ENCODE data around the gene PPP2R2C. TPM values are rescaled to one million over a fixed set of nuclear protein-coding genes. Genes with fewer than 3 reads are reported as not detected.

PPP2R2C gene
- total and polyA plus RNA-seq, 2 of the 4 experiments (the other 2 are of a cell fraction), result 0.03 TPM; not detected in 1

- no peak overlapping the region for H2AK5ac ChIP-seq (ENCODE audit: low read depth, low read length)
- H4K8ac ChIP-seq (ENCODE audit: low read depth in 2 of 2, low read length in 2 of 2), result no peak overlapping the region
- H3K4me2 ChIP-seq (ENCODE audit: low read depth, low read length), result no peak overlapping the region
- no TSS peak for BruUV-seq (replicated peaks)
- no peak overlapping the region for H2AK9ac ChIP-seq (replicated peaks; ENCODE audit: low read depth, low read length, poor library complexity)
- H3K36me3 ChIP-seq (ENCODE audit: control insufficient read depth, insufficient read depth, low read length), result peaks cover 63% of the 10 kb centered on the region
- no peak overlapping the region for H2BK20ac ChIP-seq (ENCODE audit: low read depth, low read length)
- H2AFZ ChIP-seq (replicated peaks; ENCODE audit: low read length, poor library complexity), result no peak overlapping the region
- H2BK120ac ChIP-seq (ENCODE audit: low read depth, low read length), result no peak overlapping the region
- no peaks in the 10 kb centered on the region for H3K27me3 ChIP-seq (ENCODE audit: control insufficient read depth, insufficient read depth, low read length)
- in situ Hi-C loops (cut with MboI; ENCODE audit: low sequenced_read_pairs) (no loop called here), intact Hi-C loops (cut with micrococcal nuclease) (no loop called here), dilution Hi-C loops (cut with HindIII; ENCODE audit: low sequenced_read_pairs, unreplicated experiment) (no loop called here)
- peaks cover 9% of the 10 kb centered on the region; the same call in 1 of the 2 replicates for H4K20me1 ChIP-seq (ENCODE audit: insufficient read depth, low read length)
- peaks cover 2% of the 10 kb centered on the region; the same call in 1 of the 2 replicates for H3K4me1 ChIP-seq (ENCODE audit: control insufficient read depth, insufficient read depth, low read length)
- no peak overlapping the region for H4K5ac ChIP-seq (ENCODE audit: low read depth, low read length)
- no peak overlapping the region for H3K4me3 ChIP-seq (ENCODE audit: insufficient read depth, low read depth, low read length)
- no peaks in the 10 kb centered on the region for H3K9me3 ChIP-seq (ENCODE audit: control insufficient read depth, insufficient read depth, low read length)
- WGBS, 2 experiments (ENCODE audit: extremely low coverage in 2 of 2, insufficient read length in 1 of 2), result 89% methylated on average over 15 of the region's 27 CpGs; no CpG with 5 or more reads in 1 of the 2 experiments
- no peak overlapping the region for H2BK5ac ChIP-seq (ENCODE audit: low read depth, low read length, poor library complexity, severe bottlenecking)
- ChIA-PET CTCF (no interaction called here), POLR2A (ENCODE audit: unreplicated experiment) (no interaction called here)
- H3K4ac ChIP-seq (ENCODE audit: low read depth, low read length), result no peak overlapping the region
- H3K14ac ChIP-seq (replicated peaks; ENCODE audit: low read depth, low read length), result no peak overlapping the region
- H3K27ac ChIP-seq (ENCODE audit: insufficient read depth, low read length), result no peak overlapping the region
- H3K79me1 ChIP-seq (ENCODE audit: low read depth in 1 of 2, low read length in 2 of 2), result no peaks in the 10 kb centered on the region
- no peak overlapping the region for H3K18ac ChIP-seq (ENCODE audit: low read depth, low read length)
- no peak overlapping the region for H3K9ac ChIP-seq (ENCODE audit: low read depth, low read length)
- DNase-seq (no peak), ATAC-seq (ENCODE audit: low read depth) (no peak)
- H2BK15ac ChIP-seq (ENCODE audit: low read depth, low read length), result no peak overlapping the region
- H3K56ac ChIP-seq (ENCODE audit: extremely low read depth, insufficient read depth, low read length), result no peak overlapping the region
- no peak overlapping the region for H3K23ac ChIP-seq (ENCODE audit: low read depth, low read length)
- H4K91ac ChIP-seq (ENCODE audit: insufficient read depth, low read depth, low read length), result no peak overlapping the region
- peaks cover 14% of the 10 kb centered on the region for H3K9me1 ChIP-seq (ENCODE audit: insufficient read depth, low read length)
- TF ChIP-seq ELK1 (IDR thresholded peaks at IDR 0.05; ENCODE audit: borderline replicate concordance, low read depth, low read length) (no peak), RCOR1 (IDR thresholded peaks at IDR 0.05; ENCODE audit: insufficient replicate concordance, low read length) (no peak), MAZ (IDR thresholded peaks at IDR 0.05; ENCODE audit: borderline replicate concordance, low read depth, low read length) (no peak), BHLHE40 (IDR thresholded peaks at IDR 0.05; ENCODE audit: low read depth, low read length) (no peak), RAD21 (IDR thresholded peaks at IDR 0.05; ENCODE audit: low read length) (no peak), CTCF (conservative IDR thresholded peaks at IDR 0.05; ENCODE audit: low read depth, low read length) (no peak), USF2 (IDR thresholded peaks at IDR 0.05; ENCODE audit: low read depth, low read length) (no peak), CEBPB (IDR thresholded peaks at IDR 0.05; ENCODE audit: low read depth, low read length) (no peak), NFE2L2 (IDR thresholded peaks at IDR 0.05; ENCODE audit: low read depth, low read length) (no peak), MXI1 (IDR thresholded peaks at IDR 0.05; ENCODE audit: borderline replicate concordance, low read depth, low read length) (no peak), RFX5 (IDR thresholded peaks at IDR 0.05; ENCODE audit: low read depth, low read length) (no peak), MAFK (IDR thresholded peaks at IDR 0.05; ENCODE audit: low read depth, low read length) (no peak), FOS (IDR thresholded peaks at IDR 0.05; ENCODE audit: low read depth, low read length) (no peak), POLR2A (IDR thresholded peaks at IDR 0.05; ENCODE audit: low read depth, low read length) (no peak)
Measured at GRCh38 chr4:6294705-6295421, 177.6 kb downstream of the PPP2R2C start.

All from IMR-90 (cell line).